Measurements from ENCODE around the gene UBE2J2. TPM values are rescaled to one million over a fixed set of nuclear protein-coding genes. Genes with fewer than 3 reads are reported as not detected.
"Not testable (repeated sequence)": the region's sequence is repeated elsewhere in the genome, so short reads cannot be mapped to it uniquely, and the experiment has no call there.

The UBE2J2 gene
- total RNA-seq, 1 donor from 2014 or later: 65.1 TPM

- H3K27me3 ChIP-seq (ENCODE audit: control insufficient read depth, insufficient read depth, low read length): no peaks in the 10 kb centered on the region
- H3K4me3 ChIP-seq (ENCODE audit: low read depth, low read length): no peak overlapping the region
- TF ChIP-seq CTCF (IDR thresholded peaks at IDR 0.05; ENCODE audit: insufficient read depth, low read length, poor library complexity, severe bottlenecking): no peak
- no peak for DNase-seq (ENCODE audit: low read depth)
- peaks cover 1% of the 10 kb centered on the region for H3K36me3 ChIP-seq (ENCODE audit: control insufficient read depth, insufficient read depth, low read length)
These were observed 19.5 kb downstream of the UBE2J2 start for GRCh38 chr1:1253972-1254666.

DNA sequence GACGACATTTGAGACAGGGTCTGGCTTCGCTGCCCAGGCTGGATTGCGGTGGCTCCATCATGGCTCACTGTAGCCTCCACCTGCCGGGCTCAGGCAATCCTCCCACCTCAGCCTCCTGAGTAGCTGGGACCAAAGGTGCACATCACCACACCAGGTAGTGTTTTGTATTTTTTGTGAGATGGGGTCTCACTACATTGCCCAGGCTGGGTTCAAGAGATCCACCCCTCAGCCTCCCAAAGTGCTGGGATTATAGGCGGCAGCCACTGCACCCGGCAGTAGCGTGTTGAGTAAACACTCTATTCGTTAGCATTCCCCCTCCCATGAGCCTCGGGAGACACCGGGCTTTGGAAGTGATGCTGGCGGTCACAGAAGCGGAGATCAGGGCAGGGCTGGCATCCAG is 20.3 kb downstream of the UBE2J2 start:
- no peaks in the 10 kb centered on the region for H3K36me3 ChIP-seq (ENCODE audit: control insufficient read depth, insufficient read depth, low read length)
- H3K27me3 ChIP-seq (ENCODE audit: control insufficient read depth, insufficient read depth, low read length): no peaks in the 10 kb centered on the region
- H3K4me3 ChIP-seq (ENCODE audit: low read depth, low read length): no peak overlapping the region
- DNase-seq (ENCODE audit: low read depth): no peak
- no peak for TF ChIP-seq CTCF (IDR thresholded peaks at IDR 0.05; ENCODE audit: insufficient read depth, low read length, poor library complexity, severe bottlenecking)

- no peak for DNase-seq (ENCODE audit: low read depth)
- Histone ChIP-seq H3K4me3 (ENCODE audit: low read depth, low read length) (no peak overlapping the region), H3K36me3 (ENCODE audit: control insufficient read depth, insufficient read depth, low read length) (no peaks in the 10 kb centered on the region), H3K27me3 (ENCODE audit: control insufficient read depth, insufficient read depth, low read length) (peaks cover 18% of the 10 kb centered on the region)
- TF ChIP-seq CTCF (IDR thresholded peaks at IDR 0.05; ENCODE audit: insufficient read depth, low read length, poor library complexity, severe bottlenecking): no peak
These were observed 22.8 kb downstream of the UBE2J2 start for GRCh38 chr1:1250786-1251284.

- not testable (repeated sequence) for H3K4me3 ChIP-seq (ENCODE audit: low read depth, low read length); H3K36me3 ChIP-seq (ENCODE audit: control insufficient read depth, insufficient read depth, low read length); DNase-seq (ENCODE audit: low read depth)
- peaks cover 37% of the 10 kb centered on the region for H3K27me3 ChIP-seq (ENCODE audit: control insufficient read depth, insufficient read depth, low read length)
These were observed 25.4 kb downstream of the UBE2J2 start for GRCh38 chr1:1248009-1248913.

- peaks cover 42% of the 10 kb centered on the region for H3K27me3 ChIP-seq (ENCODE audit: control insufficient read depth, insufficient read depth, low read length)
- DNase-seq (ENCODE audit: low read depth): no peak
- TF ChIP-seq CTCF (IDR thresholded peaks at IDR 0.05; ENCODE audit: insufficient read depth, low read length, poor library complexity, severe bottlenecking): no peak
- H3K4me3 ChIP-seq (ENCODE audit: low read depth, low read length): no peak overlapping the region
- no peaks in the 10 kb centered on the region for H3K36me3 ChIP-seq (ENCODE audit: control insufficient read depth, insufficient read depth, low read length)
These were observed 26.2 kb downstream of the UBE2J2 start for GRCh38 chr1:1247341-1247913.

Data from kidney epithelial cell (primary cell).